OCI-LY3 (cell line): ENCODE data around the gene RAB11FIP5.
"Not testable (repeated sequence)": the region's sequence is repeated elsewhere in the genome, so short reads cannot be mapped to it uniquely, and the experiment has no call there.

Experiments used
- H2AFZ ChIP-seq: fragments of 200-600, 300-600 bp; shearing (Covaris generic); 2 replicates; pipeline ENCODE4 v1.6.0; 2014; ENCODE audit warnings: antibody characterized with exemption, low read depth, low read length
- H3K27ac ChIP-seq: fragments of 200-600, 300-600 bp; sonication (generic); 2 replicates; pipeline ENCODE4 v1.5.1; 2014; ENCODE audit warnings: mild to moderate bottlenecking, low read length, moderate library complexity, mixed read lengths
- H3K27me3 ChIP-seq: fragments of 200-600, 300-600 bp; sonication (generic); 2 replicates; pipeline ENCODE4 v1.6.1; 2014; ENCODE audit warnings: low read depth, low read length, mixed read lengths
- H3K36me3 ChIP-seq: fragments of 200-600, 300-600 bp; sonication (generic); replicated peaks from 2 replicates; pipeline ENCODE3; 2014; ENCODE audit warnings: low read depth, low read length, mixed read lengths
- H3K4me1 ChIP-seq: fragments of 300-600, 200-600 bp; sonication (generic); 2 replicates; pipeline ENCODE4 v1.6.1; 2014; ENCODE audit warnings: low read length, mixed read lengths
- H3K4me2 ChIP-seq: fragments of 200-600, 300-600 bp; sonication (generic); 2 replicates; pipeline ENCODE4 v1.6.1; 2014; ENCODE audit warnings: low read length, mixed read lengths
- H3K4me3 ChIP-seq: fragments of 300-600, 200-600 bp; sonication (generic); 2 replicates; pipeline ENCODE4 v1.5.1; 2014; ENCODE audit warnings: antibody characterized with exemption, mild to moderate bottlenecking, low read length, moderate library complexity
- H3K79me2 ChIP-seq: fragments of 300-600, 200-600 bp; shearing (Covaris generic); 2 replicates; pipeline ENCODE4 v1.6.1; 2014; ENCODE audit warnings: mild to moderate bottlenecking, low read length, mixed read lengths
- H3K9ac ChIP-seq: fragments of 300-600, 200-600 bp; shearing (Covaris generic); 2 replicates; pipeline ENCODE4 v1.6.0; 2014; ENCODE audit warnings: mild to moderate bottlenecking, low read length, moderate library complexity
- H3K9me3 ChIP-seq: fragments of 200-600, 300-600 bp; shearing (Covaris generic); 2 replicates; pipeline ENCODE4 v1.6.1; 2014; ENCODE audit warnings: low read length, mixed read lengths; ENCODE audit not compliant: insufficient read depth
- H4K20me1 ChIP-seq: fragments of 200-600, 300-600 bp; sonication (generic); 2 replicates; pipeline ENCODE4 v1.6.1; 2016; ENCODE audit warnings: low read length, mixed read lengths; ENCODE audit not compliant: insufficient read depth
- EZH2phosphoT487 ChIP-seq: fragments of 200-600 bp; shearing (Covaris generic); IDR thresholded peaks from 2 replicates; pipeline ENCODE4 v1.6.1; 2018; ENCODE audit warnings: antibody characterized with exemption, mixed run types, low read depth
- TF ChIP-seq, protein P1 (sequence below): fragments of 200-600, 300-600 bp; sonication (generic); IDR thresholded peaks from 2 replicates; pipeline ENCODE4 v1.5.1; 2014; ENCODE audit warnings: antibody characterized with exemption, low read length, low read depth

The RAB11FIP5 gene

DNA sequence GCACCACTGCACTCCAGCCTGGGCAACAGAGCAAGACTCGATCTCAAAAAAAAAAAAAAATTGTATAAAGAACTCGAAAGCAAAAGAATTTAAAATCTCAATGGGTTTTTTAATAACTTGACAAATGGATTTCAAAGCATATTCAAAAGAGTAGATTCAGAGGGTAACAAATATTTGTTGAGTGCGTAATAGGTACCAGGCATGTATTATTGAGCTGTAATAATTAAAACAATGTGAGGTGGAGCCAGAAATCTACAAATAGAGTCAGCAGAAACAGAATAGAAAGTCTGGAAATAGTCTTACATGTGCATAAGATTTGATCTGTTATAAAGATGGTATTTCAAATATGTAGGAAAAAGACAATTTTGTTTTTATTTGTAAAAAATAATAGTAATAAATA, 19.1 kb upstream of the RAB11FIP5 start:
- H3K79me2 ChIP-seq = no peaks in the 10 kb centered on the region
- no peak overlapping the region for H3K4me2 ChIP-seq
- H3K4me3 ChIP-seq = no peak overlapping the region
- no peaks in the 10 kb centered on the region for H4K20me1 ChIP-seq
- H3K9me3 ChIP-seq = no peaks in the 10 kb centered on the region
- H2AFZ ChIP-seq = no peak overlapping the region
- no peak overlapping the region for H3K27ac ChIP-seq
- H3K36me3 ChIP-seq = no peaks in the 10 kb centered on the region
- no peaks in the 10 kb centered on the region for H3K4me1 ChIP-seq
- H3K9ac ChIP-seq = no peak overlapping the region
- TF ChIP-seq EZH2phosphoT487 = no peak
- H3K27me3 ChIP-seq = peaks cover 8% of the 10 kb centered on the region; the same call in 1 of the 2 replicates

DNA sequence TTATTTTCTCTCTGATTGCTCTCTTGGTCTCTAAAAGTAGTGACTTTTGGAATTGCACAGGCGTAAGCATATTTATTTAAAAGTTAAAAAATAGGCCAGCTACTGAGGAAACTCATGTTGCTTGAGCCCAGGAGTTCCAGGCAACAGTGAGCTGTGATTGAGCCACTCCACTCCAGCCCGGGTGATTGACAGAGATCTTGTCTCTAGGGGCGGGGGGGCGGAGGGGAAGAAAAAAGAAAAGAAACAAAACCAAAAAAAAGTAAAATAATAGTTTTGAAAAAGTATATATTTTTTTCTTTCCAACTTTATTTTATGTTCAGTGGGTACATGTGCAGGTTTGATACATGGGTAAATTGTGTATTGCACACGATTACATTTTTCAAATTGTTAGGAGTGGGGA, 18.0 kb upstream of the RAB11FIP5 start:
- H3K79me2 ChIP-seq = no peaks in the 10 kb centered on the region
- H3K27ac ChIP-seq = no peak overlapping the region
- H2AFZ ChIP-seq = no peak overlapping the region
- no peaks in the 10 kb centered on the region for H3K9me3 ChIP-seq
- H3K4me1 ChIP-seq = no peaks in the 10 kb centered on the region
- H3K4me3 ChIP-seq = no peak overlapping the region
- H3K36me3 ChIP-seq = no peaks in the 10 kb centered on the region
- H3K27me3 ChIP-seq = peaks cover 9% of the 10 kb centered on the region; the same call in 1 of the 2 replicates
- H3K9ac ChIP-seq = no peak overlapping the region
- no peaks in the 10 kb centered on the region for H4K20me1 ChIP-seq
- no peak overlapping the region for H3K4me2 ChIP-seq
- no peak for TF ChIP-seq EZH2phosphoT487
- TF ChIP-seq, protein P1, sequence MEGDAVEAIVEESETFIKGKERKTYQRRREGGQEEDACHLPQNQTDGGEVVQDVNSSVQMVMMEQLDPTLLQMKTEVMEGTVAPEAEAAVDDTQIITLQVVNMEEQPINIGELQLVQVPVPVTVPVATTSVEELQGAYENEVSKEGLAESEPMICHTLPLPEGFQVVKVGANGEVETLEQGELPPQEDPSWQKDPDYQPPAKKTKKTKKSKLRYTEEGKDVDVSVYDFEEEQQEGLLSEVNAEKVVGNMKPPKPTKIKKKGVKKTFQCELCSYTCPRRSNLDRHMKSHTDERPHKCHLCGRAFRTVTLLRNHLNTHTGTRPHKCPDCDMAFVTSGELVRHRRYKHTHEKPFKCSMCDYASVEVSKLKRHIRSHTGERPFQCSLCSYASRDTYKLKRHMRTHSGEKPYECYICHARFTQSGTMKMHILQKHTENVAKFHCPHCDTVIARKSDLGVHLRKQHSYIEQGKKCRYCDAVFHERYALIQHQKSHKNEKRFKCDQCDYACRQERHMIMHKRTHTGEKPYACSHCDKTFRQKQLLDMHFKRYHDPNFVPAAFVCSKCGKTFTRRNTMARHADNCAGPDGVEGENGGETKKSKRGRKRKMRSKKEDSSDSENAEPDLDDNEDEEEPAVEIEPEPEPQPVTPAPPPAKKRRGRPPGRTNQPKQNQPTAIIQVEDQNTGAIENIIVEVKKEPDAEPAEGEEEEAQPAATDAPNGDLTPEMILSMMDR = no peak

DNA sequence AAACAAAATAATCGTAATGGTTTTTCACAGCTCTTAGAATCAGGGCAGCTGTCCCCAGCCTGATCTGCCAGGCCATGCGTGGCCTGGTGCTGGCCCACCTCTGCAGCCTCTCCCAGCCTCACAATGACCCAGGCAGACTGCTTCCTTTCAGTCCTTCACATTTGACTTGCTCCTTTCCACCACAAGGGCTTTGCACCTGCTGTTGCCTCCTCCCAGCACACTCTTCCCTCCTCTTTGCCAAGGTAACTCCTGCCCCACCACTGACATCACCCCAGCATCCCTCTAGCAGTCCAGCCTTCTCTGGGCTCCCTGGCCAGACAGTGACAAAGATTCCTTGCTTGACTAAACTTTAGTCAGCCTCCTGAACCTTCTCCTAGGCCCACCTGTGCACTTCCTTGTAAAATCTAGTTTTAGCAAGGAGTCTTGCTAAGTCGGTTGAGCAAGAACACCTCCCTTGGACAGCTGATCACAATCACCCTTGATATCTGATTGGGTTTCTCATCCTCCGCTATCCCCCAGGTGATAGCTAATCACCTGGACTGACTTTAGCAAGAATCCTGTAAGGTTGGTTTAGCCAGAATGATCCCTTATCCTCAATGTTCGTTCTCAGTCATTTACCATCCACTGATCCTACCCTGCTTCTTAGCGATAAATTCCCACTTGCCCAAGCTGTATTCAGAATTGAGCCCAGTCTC, 16.2 kb upstream of the RAB11FIP5 start:
- peaks cover 9% of the 10 kb centered on the region; the same call in 1 of the 2 replicates for H3K27me3 ChIP-seq
- TF ChIP-seq, protein P1 = no peak
- no peak for TF ChIP-seq EZH2phosphoT487

DNA sequence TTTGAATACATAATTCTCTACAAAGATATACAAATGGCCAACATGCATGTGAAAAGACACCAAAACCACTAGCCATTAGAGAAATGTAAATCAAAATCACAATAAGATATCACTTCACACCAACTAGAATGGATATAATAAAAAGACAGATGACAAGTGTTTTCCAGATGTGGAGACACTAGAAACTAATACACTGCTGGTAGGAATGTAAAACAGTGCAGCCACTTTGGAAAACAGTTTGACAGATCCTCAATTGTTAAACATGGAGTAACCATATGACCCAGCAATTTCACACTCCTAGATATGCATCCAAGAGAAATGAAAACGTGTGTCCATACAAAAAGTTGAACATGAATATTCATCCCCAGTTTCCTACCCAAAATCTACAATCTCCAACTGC, 9.8 kb upstream of the RAB11FIP5 start:
- TF ChIP-seq, protein P1 = no peak
- TF ChIP-seq EZH2phosphoT487 = no peak
- Histone ChIP-seq H3K36me3 (no peaks in the 10 kb centered on the region), H3K4me1 (no peaks in the 10 kb centered on the region), H3K27ac (no peak overlapping the region), H3K9me3 (no peaks in the 10 kb centered on the region), H3K4me3 (no peak overlapping the region), H3K4me2 (no peak overlapping the region), H2AFZ (no peak overlapping the region), H4K20me1 (no peaks in the 10 kb centered on the region), H3K9ac (no peak overlapping the region), H3K79me2 (no peaks in the 10 kb centered on the region), H3K27me3 (peaks cover 12% of the 10 kb centered on the region; the same call in 1 of the 2 replicates)

More for the DNA sequence above, 16.2 kb upstream of the RAB11FIP5 start:
- H4K20me1 ChIP-seq = no peaks in the 10 kb centered on the region
- no peak overlapping the region for H3K4me3 ChIP-seq
- H3K4me1 ChIP-seq = no peaks in the 10 kb centered on the region
- no peak overlapping the region for H3K9ac ChIP-seq
- H2AFZ ChIP-seq = no peak overlapping the region
- H3K79me2 ChIP-seq = no peaks in the 10 kb centered on the region
- no peak overlapping the region for H3K4me2 ChIP-seq
- H3K36me3 ChIP-seq = no peaks in the 10 kb centered on the region
- no peak overlapping the region for H3K27ac ChIP-seq
- H3K9me3 ChIP-seq = no peaks in the 10 kb centered on the region

DNA sequence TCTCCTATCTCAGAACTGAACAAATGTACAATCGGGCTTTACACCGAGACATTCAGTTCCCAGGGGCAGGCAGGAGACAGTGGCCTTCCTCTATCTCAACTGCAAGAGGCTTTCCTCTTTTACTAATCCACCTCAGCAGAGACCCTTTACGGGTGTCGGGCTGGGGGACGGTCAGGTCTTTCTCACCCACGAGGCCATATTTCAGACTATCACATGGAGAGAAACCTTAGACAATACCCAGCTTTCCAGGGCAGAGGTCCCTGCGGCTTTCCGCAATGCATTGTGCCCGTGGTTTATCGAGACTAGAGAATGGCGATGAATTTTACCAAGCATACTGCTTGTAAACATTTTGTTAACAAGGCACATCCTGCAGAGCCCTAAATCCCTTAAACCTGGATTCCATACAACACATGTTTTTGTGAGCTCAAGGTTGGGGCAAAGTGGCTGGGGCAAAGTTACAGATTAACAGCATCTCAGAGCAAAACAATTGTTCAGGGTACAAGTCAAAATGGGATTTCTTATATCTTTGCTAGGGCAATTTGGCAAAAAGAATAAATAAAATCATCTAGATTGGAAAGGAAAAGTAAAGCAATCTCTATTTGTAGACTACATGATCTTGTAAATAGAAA, 7.0 kb upstream of the RAB11FIP5 start:
- not testable (repeated sequence) for H3K36me3 ChIP-seq, H4K20me1 ChIP-seq, H3K9ac ChIP-seq, H3K9me3 ChIP-seq, H3K4me3 ChIP-seq, H3K79me2 ChIP-seq, H3K27me3 ChIP-seq, H3K4me1 ChIP-seq, H3K27ac ChIP-seq, H2AFZ ChIP-seq, H3K4me2 ChIP-seq
